ENCODE measurements around the gene ZNF581. TPM values are rescaled to one million over a fixed set of nuclear protein-coding genes. Genes with fewer than 3 reads are reported as not detected.

Gene ZNF581
- polyA plus RNA-seq, 1 donor from 2014 or later, result 15.3 TPM

DNA sequence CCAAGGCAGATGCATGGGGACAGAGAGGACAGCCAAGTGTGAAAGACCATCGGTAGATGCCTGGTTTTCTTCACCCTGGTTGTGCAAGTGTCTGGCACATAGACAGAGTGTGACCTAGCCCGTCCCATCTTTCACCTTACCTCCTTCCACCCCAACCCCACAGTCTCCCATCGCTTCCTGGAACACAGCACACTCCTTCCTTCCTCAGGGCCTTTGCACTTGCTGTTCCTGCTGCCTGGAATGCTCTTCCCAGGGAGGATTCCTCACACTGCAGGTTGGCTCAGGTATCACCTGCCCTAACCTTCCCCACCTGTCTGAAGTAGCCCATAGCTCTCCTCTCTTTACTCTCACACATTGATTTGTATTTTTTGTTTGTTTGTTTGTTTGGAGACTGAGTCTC lies 47.1 kb upstream of the ZNF581 start:
- Histone ChIP-seq H3K9me3 (ENCODE audit: low read length) (no peaks in the 10 kb centered on the region), H4K20me1 (ENCODE audit: insufficient read depth) (no peaks in the 10 kb centered on the region), H3K36me3 (ENCODE audit: insufficient read depth, low read length) (peaks cover 6% of the 10 kb centered on the region), H3K4me2 (ENCODE audit: low read length) (no peak overlapping the region), H2AFZ (ENCODE audit: low read depth, low read length) (no peak overlapping the region), H3K4me3 (ENCODE audit: low read length) (no peak overlapping the region), H3F3A (ENCODE audit: insufficient read depth, low read length, poor library complexity, severe bottlenecking) (no peaks in the 10 kb centered on the region), H3K27ac (ENCODE audit: low read length) (no peak overlapping the region), H3K27me3 (ENCODE audit: insufficient read depth, low read depth, low read length) (no peaks in the 10 kb centered on the region), H3K9me2 (ENCODE audit: insufficient read depth, low read length) (no peaks in the 10 kb centered on the region), H3K9ac (ENCODE audit: low read length) (no peak overlapping the region), H3K79me2 (replicated peaks; ENCODE audit: insufficient read depth, low read length) (peaks cover 4% of the 10 kb centered on the region)
- TF ChIP-seq RAD21 (conservative IDR thresholded peaks at IDR 0.05) (no peak), EZH2 (IDR thresholded peaks at IDR 0.05; ENCODE audit: borderline replicate concordance, insufficient read depth, low read length, poor library complexity, severe bottlenecking) (no peak), POLR2AphosphoS5 (IDR thresholded peaks at IDR 0.05) (no peak), SMC3 (conservative IDR thresholded peaks at IDR 0.05; ENCODE audit: poor library complexity) (no peak), EP300 (conservative IDR thresholded peaks at IDR 0.05; ENCODE audit: poor library complexity, severe bottlenecking) (no peak), CTCF (IDR thresholded peaks at IDR 0.05; ENCODE audit: poor library complexity, severe bottlenecking) (no peak), TAF1 (IDR thresholded peaks at IDR 0.05; ENCODE audit: low read depth) (no peak), MXI1 (conservative IDR thresholded peaks at IDR 0.05; ENCODE audit: poor library complexity, severe bottlenecking) (no peak)
- TF ChIP-seq, protein P1, sequence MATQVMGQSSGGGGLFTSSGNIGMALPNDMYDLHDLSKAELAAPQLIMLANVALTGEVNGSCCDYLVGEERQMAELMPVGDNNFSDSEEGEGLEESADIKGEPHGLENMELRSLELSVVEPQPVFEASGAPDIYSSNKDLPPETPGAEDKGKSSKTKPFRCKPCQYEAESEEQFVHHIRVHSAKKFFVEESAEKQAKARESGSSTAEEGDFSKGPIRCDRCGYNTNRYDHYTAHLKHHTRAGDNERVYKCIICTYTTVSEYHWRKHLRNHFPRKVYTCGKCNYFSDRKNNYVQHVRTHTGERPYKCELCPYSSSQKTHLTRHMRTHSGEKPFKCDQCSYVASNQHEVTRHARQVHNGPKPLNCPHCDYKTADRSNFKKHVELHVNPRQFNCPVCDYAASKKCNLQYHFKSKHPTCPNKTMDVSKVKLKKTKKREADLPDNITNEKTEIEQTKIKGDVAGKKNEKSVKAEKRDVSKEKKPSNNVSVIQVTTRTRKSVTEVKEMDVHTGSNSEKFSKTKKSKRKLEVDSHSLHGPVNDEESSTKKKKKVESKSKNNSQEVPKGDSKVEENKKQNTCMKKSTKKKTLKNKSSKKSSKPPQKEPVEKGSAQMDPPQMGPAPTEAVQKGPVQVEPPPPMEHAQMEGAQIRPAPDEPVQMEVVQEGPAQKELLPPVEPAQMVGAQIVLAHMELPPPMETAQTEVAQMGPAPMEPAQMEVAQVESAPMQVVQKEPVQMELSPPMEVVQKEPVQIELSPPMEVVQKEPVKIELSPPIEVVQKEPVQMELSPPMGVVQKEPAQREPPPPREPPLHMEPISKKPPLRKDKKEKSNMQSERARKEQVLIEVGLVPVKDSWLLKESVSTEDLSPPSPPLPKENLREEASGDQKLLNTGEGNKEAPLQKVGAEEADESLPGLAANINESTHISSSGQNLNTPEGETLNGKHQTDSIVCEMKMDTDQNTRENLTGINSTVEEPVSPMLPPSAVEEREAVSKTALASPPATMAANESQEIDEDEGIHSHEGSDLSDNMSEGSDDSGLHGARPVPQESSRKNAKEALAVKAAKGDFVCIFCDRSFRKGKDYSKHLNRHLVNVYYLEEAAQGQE (IDR thresholded peaks at IDR 0.05; ENCODE audit: borderline replicate concordance), result no peak

GRCh38 chr19:55597501-55597921 lies 45.9 kb upstream of the ZNF581 start:
- peaks cover 5% of the 10 kb centered on the region for H3K79me2 ChIP-seq (replicated peaks; ENCODE audit: insufficient read depth, low read length)
- H3K9ac ChIP-seq (ENCODE audit: low read length), result no peak overlapping the region
- no peak overlapping the region for H3K27ac ChIP-seq (ENCODE audit: low read length)
- H3K9me3 ChIP-seq (ENCODE audit: low read length), result no peaks in the 10 kb centered on the region
- no peaks in the 10 kb centered on the region for H4K20me1 ChIP-seq (ENCODE audit: insufficient read depth)
- H3K27me3 ChIP-seq (ENCODE audit: insufficient read depth, low read depth, low read length), result no peaks in the 10 kb centered on the region
- TF ChIP-seq, protein P1 (IDR thresholded peaks at IDR 0.05; ENCODE audit: borderline replicate concordance), result no peak
- TF ChIP-seq MXI1 (conservative IDR thresholded peaks at IDR 0.05; ENCODE audit: poor library complexity, severe bottlenecking), result no peak
- TF ChIP-seq TAF1 (IDR thresholded peaks at IDR 0.05; ENCODE audit: low read depth), result no peak
- H3K36me3 ChIP-seq (ENCODE audit: insufficient read depth, low read length), result no peaks in the 10 kb centered on the region
- H3F3A ChIP-seq (ENCODE audit: insufficient read depth, low read length, poor library complexity, severe bottlenecking), result no peaks in the 10 kb centered on the region
- H3K4me2 ChIP-seq (ENCODE audit: low read length), result no peak overlapping the region
- H2AFZ ChIP-seq (ENCODE audit: low read depth, low read length), result no peak overlapping the region
- no peaks in the 10 kb centered on the region for H3K9me2 ChIP-seq (ENCODE audit: insufficient read depth, low read length)
- no peak overlapping the region for H3K4me3 ChIP-seq (ENCODE audit: low read length)
